HG03558 (cell line): Measurements from ENCODE around the gene PKN2.
"Not testable (repeated sequence)": the region's sequence is repeated elsewhere in the genome, so short reads cannot be mapped to it uniquely, and the experiment has no call there.

Experiments
- ATAC-seq: cut with Tn5 transposase; IDR thresholded peaks from one replicate; pipeline ENCODE4 v1.9.1; 2021; ENCODE audit warnings: moderate number of reproducible peaks; ENCODE audit not compliant: unreplicated experiment; ENCODE audit errors: extremely low read depth

PKN2 gene

DNA sequence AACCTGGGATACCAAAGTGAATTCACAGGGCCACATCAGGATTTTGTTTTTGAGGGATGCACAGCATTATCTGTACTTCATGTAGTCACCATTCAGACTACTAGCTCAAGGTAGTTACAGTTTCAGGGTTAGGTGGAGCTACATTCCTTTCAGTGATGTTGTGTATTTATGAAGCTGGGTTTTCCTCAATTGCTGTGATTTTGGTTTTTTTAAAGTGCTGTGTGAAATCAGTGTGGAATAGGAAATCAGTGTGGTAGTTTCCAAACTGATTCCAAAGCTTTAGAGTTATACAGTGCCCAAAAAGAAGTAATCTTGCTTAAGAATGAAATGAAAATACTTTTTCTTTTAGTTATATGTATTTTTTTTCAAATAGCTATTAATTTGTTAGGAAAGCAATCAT, 95.8 kb downstream of the PKN2 start:
- ATAC-seq, result no peak

- ATAC-seq, result no peak
Observed at GRCh38 chr1:88780485-88780884, 96.4 kb downstream of the PKN2 start.

GRCh38 chr1:88783145-88783544, 99.1 kb downstream of the PKN2 start:
- no peak for ATAC-seq

GRCh38 chr1:88784551-88784950, 100.5 kb downstream of the PKN2 start:
- ATAC-seq, result no peak

DNA sequence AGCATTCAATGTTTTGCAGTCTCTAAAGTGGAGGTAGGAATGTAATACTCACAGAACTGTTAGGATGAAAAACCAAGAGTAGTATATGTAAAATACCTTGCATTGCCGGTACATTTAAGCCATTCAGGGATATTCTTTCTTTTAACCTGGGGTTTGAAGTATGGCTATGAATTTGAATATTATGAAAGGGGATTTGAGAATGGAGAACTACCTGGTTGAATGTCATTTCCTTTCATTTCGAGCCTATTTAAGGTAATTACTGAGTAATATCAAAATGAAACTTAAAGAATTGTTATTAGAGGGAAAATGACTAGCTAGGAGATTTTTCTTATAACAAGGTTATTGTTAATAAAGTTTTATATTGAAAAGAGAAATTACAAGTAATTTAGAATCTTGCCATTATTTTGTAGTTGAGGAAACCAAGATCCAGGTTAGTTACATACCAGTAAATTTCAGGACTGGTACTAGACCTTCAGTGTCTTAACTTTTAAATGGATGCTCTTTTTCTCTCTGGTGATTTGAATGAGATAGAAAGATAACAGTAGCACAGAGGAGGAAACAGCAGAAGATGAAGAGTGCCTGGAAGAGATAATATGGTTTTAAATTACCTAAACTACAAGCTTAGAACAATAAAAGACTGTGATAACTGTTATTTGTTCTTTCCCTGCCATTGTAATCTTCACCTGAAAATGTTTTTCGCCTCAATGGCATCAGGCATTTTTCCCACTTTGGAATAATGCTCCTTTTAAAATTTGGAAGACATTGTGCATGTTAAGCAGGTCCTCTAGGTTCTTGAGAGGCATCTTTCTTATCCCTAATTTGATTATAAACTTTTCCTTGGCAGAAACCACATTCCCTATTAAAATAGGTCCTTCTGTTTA, 103.2 kb downstream of the PKN2 start:
- no peak for ATAC-seq

DNA sequence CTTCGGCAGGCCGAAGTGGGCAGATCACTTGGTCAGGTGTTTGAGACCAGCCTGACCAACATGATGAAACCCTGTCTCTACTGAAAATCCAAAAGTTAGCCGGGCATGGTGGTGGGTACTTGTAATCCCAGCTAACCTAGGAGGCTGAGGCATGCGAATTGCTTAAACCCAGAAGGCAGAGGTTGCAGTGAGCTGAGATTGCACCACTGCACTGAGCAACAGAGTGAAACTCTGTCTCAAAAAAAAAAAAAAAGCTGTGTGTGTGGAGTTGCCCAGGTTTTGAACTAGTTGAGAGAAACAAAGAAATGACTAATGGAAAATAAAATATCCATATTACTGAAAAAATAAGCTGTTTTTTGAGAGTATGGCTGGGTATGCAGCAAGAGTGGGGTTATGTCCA, 107.1 kb downstream of the PKN2 start:
- no peak for ATAC-seq

DNA sequence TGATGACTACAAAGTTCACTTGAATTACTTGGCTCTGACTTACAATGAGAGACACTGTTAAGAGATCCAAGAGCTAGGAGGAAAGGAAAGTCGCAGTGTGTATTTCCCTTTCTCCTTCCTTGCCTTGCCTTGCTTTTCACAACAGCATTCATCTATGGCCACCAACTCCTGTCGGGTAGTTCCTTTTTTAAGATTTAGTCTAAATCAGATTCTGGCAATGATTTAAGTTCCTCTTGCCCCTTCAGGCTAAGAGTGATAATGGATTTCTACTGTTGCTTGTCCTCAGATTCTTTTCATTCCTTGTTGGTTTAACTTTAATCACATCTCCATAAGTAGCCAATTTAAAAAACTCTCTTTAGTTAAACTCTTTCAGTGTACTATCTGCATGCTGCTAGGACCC, 115.4 kb downstream of the PKN2 start:
- no peak for ATAC-seq

- no peak for ATAC-seq
Observed at GRCh38 chr1:88800382-88801051, 116.4 kb downstream of the PKN2 start.

DNA sequence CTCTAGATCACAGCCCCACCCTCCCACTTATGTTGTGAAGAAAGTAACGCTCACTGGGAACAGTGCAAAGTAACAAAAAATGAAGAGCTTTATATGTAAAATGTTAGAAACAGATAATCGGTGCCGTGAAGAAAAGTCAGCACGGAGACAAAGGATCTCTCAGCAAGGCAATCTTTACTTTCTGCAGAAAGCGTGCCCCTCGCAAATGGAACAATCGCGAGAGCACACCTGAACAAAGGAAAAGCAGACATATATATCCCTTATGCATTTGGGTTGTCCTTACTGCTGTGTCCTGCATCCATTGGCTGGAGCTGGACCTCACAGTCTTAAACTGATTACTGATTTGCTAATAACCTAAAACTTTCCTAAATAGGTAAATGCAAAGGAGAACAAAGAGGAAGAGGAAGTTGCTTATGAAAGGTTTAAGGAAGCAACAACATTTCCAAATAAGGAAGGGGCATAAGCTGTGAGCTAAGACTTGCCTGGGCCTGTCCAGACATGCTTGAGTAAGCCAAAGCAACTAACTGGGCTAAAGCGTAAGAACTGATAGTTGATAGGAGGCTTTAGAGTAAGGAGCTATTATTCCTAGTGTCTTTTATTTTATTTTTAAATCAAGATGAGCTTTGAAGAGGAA, 117.6 kb downstream of the PKN2 start:
- no peak for ATAC-seq

DNA sequence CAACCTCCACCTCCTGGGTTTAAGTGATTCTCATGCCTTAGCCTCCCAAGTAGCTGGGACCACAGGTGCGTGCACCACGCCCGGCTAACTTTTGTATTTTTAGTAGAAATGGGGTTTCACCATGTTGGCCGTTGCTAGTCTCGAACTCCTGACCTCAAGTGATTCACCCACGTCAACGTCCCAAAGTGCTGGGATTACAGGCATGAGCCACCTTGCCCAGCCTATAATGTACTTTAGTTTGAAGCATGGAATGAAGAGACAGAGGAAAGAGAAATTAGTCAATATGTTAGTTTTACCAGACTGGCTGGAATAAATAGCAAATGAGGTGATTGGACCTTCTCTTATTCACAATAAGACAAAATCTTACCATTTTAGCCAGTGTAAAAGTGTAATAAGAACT, 118.3 kb downstream of the PKN2 start:
- no peak for ATAC-seq

DNA sequence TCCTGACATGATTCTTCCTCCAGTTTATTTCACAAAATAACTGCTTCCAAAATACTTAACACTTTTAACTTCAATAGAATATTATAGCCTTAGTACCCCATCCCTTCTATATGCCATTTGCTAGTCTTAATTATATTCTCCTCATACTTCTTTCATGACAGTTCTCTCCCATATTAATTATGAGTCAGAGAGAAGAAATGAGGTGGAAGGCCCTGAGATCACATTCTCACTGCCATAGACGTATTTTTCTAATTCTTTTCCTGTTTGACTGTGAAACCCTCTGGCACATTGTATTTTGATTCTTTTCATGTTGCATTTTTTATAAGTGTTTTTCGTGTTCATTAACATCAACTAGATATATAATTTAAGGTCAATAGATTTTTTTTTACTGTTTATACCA, 118.9 kb downstream of the PKN2 start:
- no peak for ATAC-seq

GRCh38 chr1:88803444-88803843, 119.4 kb downstream of the PKN2 start:
- no peak for ATAC-seq

DNA sequence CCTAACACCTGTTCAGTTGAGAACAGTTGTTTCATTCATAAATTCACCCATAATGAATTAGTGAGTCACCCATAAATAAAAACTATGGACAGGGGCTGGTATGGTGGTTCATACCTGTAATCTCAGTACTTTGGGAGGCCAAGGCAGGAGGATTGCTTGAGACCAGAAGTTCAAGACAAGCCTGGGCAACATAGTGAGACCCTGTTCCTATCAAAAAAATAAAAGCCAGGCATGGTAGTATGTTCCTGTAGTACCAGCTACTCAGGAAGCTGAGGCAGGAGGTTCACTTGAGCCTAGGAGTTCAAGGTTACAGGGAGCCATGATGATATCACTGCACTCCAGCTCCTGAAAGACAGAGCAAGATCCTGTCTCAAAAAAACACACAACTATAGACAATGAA, 128.3 kb downstream of the PKN2 start:
- ATAC-seq, result no peak

GRCh38 chr1:88813471-88813870, 129.4 kb downstream of the PKN2 start:
- no peak for ATAC-seq

DNA sequence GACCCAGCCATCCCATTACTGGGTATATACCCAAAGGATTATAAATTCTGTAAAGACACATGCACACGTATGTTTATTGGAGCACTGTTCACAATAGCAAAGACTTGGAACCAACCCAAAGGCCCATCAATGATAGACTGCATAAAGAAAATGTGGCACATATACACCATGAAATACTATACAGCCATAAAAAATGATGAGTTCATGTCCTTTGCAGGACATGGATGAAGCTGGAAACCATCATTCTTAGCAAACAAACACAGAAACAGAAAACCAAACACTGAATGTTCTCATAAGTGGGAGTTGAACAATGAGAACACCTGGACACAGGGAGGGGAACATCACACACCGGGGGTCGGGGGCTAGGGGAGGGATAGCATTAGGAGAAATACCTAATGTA, 135.6 kb downstream of the PKN2 start:
- ATAC-seq, result not testable (repeated sequence)

GRCh38 chr1:88825721-88826120, 141.6 kb downstream of the PKN2 start:
- no peak for ATAC-seq

- ATAC-seq, result no peak
Observed at GRCh38 chr1:88847643-88848042, 163.6 kb downstream of the PKN2 start.

- no peak for ATAC-seq
Observed at GRCh38 chr1:88851303-88852063, 167.4 kb downstream of the PKN2 start.

- no peak for ATAC-seq
Observed at GRCh38 chr1:88867743-88868521, 183.9 kb downstream of the PKN2 start.

DNA sequence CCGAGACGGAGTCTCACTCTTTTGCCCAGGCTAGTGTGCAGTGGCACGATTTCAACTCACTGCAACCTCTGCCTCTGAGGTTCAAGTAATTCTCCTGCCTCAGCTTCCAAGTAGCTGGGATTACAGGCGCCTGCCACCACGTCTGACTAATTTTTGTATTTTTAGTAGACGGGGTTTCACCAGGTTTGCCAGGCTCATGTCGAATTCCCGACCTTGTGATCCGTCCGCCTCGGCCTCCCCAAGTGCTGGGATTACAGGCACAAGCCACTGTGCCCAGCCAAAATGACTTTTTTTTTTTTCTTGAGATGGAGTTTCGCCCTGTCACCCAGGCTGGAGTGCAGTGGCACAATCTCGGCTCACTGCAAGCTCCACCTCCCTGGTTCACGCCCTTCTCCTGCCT, 185.6 kb downstream of the PKN2 start:
- not testable (repeated sequence) for ATAC-seq
